ENCODE measurements around the gene TMEM119. TPM values are rescaled to one million over a fixed set of nuclear protein-coding genes. Genes with fewer than 3 reads are reported as not detected.
"Not testable (repeated sequence)": the region's sequence is repeated elsewhere in the genome, so short reads cannot be mapped to it uniquely, and the experiment has no call there.

The TMEM119 gene
- total RNA-seq, 1 experiment from 2014 or later: not detected

DNA sequence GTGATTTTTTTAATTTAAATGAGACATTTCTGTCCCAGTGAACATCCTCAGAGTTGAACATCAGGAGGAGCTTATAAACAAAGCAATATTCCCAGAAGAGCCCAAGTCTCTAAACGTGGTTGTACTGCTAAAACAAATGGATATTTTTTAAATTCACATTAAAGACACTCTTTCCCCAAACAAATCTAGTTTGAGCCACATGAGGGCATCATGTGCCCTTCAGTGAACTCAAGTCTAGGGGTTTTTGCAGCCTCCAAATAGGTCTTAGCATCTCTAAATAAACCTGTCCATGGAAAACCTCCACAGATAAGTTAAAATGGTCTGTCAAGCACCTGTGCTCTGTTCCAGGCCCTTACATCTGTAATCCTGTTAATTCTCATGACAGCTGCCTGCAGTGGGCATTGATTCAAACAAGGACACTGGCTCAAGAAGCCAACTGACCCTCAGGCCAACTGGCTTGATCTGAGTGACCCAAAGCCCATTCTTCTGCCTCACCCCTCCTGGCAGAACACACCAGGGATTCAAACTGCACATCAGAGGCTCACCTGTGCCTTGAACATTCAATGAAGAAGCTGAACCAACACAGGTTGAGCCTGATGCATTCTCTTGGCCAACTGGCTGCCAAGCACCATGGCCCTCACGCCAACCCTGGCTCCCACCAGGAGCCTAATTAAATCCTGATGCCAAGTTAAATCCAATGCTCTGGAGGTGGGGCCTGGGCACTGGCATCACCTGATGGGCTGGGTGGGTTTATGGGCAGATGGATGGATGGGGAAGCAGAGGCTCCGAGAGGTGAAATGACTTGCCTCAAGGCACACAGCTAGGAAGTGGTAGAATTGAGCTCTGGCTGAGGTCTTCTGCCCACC lies 26.9 kb downstream of the TMEM119 start:
- DNase-seq (ENCODE audit: extremely low read depth, low read depth): no peak

GRCh38 chr12:108568338-108569154 lies 29.3 kb downstream of the TMEM119 start:
- no peak for DNase-seq (ENCODE audit: extremely low read depth, low read depth)

GRCh38 chr12:108567406-108568337 lies 30.2 kb downstream of the TMEM119 start:
- DNase-seq (ENCODE audit: extremely low read depth, low read depth): no peak

GRCh38 chr12:108566452-108566851 lies 31.4 kb downstream of the TMEM119 start:
- DNase-seq (ENCODE audit: extremely low read depth, low read depth): no peak

GRCh38 chr12:108565976-108566375 lies 31.9 kb downstream of the TMEM119 start:
- DNase-seq (ENCODE audit: extremely low read depth, low read depth): peak; percentile 86

DNA sequence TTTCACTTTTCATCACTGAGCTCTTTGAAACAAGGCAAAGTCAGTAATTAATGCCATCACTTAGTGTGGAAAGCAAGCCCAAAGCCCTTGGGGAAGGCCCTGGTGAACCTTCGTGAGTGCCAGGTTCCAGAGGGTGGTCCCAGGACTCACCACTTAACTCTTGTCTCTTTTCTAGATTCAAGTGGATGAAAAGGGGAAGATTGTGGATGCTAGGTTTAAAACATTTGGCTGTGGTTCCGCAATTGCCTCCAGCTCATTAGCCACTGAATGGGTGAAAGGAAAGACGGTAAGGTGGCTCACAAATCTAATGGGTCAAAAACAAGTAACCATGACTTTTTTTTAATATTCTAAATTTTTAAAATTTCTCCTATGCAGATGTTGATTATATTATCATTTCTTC lies 32.7 kb downstream of the TMEM119 start:
- DNase-seq (ENCODE audit: extremely low read depth, low read depth): no peak

DNA sequence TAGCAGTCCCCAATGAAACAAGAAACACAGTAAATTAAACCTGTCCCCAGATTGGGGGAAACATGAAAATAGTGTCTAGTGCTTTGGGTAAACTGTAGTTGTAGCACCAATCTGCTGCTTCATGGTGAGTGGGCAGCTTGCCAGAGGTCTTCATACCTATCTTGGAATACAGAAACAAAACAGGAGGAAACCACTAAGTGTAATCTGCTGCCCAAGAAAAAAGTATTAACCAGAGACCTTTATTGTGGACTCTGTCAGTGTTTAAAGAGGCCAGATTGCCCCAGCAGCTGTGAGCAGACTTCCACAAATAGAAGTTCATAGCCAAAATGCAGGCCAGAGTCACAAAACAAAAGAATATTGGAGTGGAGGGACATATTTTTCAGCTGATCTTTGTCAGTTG lies 33.2 kb downstream of the TMEM119 start:
- no peak for DNase-seq (ENCODE audit: extremely low read depth, low read depth)

- no peak for DNase-seq (ENCODE audit: extremely low read depth, low read depth)
Measured at GRCh38 chr12:108563804-108564151, 34.1 kb downstream of the TMEM119 start.

DNA sequence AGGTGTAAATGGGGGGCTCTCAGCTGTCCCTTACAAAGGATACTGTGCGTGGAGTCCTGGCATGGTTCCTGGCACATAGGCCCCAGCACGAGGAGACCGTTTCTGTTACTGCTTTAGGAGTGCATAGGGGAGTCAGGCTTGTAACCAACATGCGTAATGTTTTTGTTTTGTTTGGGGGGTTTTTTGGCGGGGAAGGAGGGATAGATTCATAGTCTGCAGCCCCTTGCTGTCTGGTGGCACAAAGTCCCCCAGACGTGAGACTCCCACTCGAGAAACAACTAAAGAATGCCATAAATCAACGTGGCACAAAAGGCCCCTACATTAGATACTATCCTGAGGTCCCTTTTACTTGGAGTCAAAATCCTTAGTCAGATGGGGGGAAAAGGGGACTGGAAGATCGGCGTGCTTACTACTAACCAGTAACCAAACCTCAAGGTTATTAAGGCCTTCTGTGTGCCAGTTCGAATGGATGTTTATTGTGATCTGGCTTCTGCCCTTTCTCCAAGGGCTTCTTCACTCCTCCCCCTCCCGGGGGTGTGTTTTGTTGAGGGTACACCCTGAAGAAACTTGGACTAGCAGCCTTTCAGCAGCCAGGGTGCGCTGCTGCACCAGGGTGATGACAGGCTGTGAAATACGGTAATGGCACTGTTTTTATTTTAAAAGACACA lies 34.6 kb downstream of the TMEM119 start:
- peak; percentile 95 for DNase-seq (ENCODE audit: extremely low read depth, low read depth)

DNA sequence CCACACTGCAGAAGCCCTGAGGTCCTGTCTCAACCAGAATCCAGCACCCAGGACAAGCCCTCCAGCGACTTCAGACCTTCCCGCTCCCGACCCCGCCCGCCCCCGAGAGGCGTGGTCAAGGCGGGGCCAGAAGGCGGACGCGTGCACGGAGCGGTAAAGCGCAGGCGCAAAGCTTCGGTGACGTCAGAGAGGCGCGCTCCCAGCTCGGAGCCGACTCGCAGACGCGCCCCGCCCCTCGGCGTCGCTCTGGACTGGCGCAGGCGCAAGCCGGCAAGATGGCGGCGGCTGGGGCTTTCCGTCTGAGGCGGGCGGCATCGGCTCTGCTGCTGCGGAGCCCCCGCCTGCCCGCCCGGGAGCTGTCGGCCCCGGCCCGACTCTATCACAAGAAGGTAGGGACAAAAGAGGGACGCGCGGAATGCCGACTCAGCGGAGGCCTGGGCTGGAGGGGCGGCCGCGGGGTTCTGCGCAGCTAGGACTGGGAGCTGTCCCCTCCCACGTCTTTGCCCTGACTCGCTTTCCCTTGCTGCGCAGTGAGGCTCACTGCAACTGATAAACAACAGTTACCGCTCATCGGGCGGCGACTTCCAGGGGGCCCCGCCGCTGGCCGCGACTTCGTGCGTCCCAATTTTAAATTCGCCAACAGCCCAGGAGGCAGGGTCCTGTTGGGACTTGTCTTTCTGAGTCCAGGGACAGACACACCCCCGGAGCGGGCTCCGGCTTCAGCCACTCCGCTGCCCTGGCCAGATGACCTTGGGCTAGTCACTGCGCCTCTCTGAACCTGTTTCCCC lies 35.3 kb downstream of the TMEM119 start, which contains the start of gene ISCU:
ISCU (plus strand) TSS at position 249 of the 788 bp plus-strand sequence; CDS start at position 276, 27 bp downstream.
- DNase-seq (ENCODE audit: extremely low read depth, low read depth): peak; percentile 97

- no peak for DNase-seq (ENCODE audit: extremely low read depth, low read depth)
Measured at GRCh38 chr12:108561852-108562347, 36.0 kb downstream of the TMEM119 start.

DNA sequence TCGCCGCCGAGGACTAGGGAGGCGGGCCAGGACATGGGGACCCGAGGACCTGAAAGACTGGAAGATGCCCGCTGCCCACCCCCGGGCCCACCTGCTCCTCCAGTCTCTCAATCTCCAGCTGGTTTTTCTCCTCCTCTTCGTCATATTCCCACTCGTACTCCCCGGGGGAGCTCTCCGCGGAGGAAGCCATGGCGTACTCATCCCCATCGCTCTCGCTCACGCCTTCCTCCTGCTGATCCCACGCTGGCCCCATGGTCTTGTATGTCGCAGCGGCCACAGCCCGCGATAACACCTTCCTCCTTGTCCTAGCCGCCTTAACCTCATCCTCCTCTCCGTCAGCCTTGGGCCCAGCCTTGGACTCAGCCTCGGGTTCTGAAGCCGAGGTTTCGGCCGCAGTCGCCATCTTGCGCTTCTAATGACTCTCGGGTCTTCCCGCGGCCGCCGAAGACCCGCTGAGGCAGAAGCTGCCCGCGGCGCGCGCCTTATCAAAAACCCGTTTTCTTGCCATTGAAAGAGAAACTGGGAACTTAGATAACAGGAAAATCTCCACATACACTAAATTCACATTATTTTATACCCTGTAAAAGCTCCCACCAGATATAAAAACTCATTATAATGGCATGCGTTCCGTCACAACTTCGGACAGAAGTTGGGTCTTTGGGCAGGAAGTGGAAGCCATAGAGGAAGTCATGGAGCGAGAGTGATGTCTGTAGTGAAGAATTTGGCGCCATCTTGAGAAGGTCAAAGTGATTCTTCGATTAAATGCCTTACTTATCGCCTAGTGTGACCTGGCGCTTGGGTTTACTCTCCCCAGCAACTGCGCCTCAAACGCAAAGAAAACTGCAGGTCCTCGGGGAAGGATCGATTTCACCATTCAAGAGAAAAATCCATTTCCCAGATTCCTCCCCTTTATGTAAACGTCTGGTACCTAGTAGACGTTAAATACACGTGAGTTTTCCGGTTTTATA lies 36.8 kb downstream of the TMEM119 start, which contains the start of gene SART3:
SART3 (minus strand) TSS at position 422 of the 968 bp plus-strand sequence; CDS start at position 403, 19 bp downstream.
- DNase-seq (ENCODE audit: extremely low read depth, low read depth): peak; percentile 89

GRCh38 chr12:108560321-108560721 lies 37.6 kb downstream of the TMEM119 start:
- DNase-seq (ENCODE audit: extremely low read depth, low read depth): no peak

GRCh38 chr12:108559748-108560147 lies 38.1 kb downstream of the TMEM119 start:
- DNase-seq (ENCODE audit: extremely low read depth, low read depth): no peak

GRCh38 chr12:108559007-108559655 lies 38.8 kb downstream of the TMEM119 start:
- DNase-seq (ENCODE audit: extremely low read depth, low read depth): no peak

DNA sequence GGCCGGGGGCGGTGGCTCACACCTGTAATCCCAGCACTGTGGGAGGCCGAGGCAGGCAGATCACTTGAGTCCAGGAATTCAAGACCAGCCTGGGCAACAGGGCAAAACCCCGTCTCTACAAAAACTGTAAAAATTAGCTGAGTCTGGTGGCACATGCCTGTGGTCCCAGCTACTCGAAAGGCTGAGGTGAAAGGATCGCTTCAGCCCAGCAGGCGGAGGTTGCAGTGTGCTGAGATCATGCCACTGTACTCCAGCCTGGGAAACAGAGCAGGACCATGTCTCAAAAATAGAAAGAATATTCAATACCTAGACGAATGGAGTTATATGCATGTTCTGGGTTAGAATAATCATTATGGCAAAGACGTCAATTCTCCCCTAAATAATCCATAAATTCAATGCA lies 42.5 kb downstream of the TMEM119 start:
- not testable (repeated sequence) for DNase-seq (ENCODE audit: extremely low read depth, low read depth)

GRCh38 chr12:108553799-108554198 lies 44.1 kb downstream of the TMEM119 start:
- DNase-seq (ENCODE audit: extremely low read depth, low read depth): no peak

Measured in NCI-H460 (cell line).